HepG2 (cell line): Measurements from ENCODE around the gene MTF2. TPM values are rescaled to one million over a fixed set of nuclear protein-coding genes. Genes with fewer than 3 reads are reported as not detected.

Experiments used
- ATAC-seq: fragments of 200-7000 bp; cut with Tn5 transposase; 3 replicates; pipeline ENCODE4 v1.9.1; 2020; ENCODE audit warnings: mild to moderate bottlenecking, moderate library complexity
- BruUV-seq: library from RNA; stranded (reverse); fragments of 400-500 nt; replicated peaks from 2 replicates; lab custom pipeline; 2021; lab: Mats Ljungman, UMichigan
- CTCF ChIA-PET: fragments of 300-600 bp; formaldehyde crosslinking; extraction: SDS; loops from one replicate; lab custom pipeline; 2021; ENCODE audit warnings: low total read pairs, inconsistent platforms, low intra/inter-chr PET ratio; lab: Yijun Ruan, JAX
- POLR2A ChIA-PET: fragments of 350-600 bp; sonication (Branson Sonifier 250); formaldehyde crosslinking; loops from one replicate; lab custom pipeline; 2020; ENCODE audit warnings: antibody characterized with exemption, inconsistent platforms; lab: Yijun Ruan, JAX
- DNase-seq: peaks from one replicate; pipeline ENCODE4 v3.0.0-alpha.2; 2015; ENCODE audit warnings: low spot score
- FAIRE-seq: peaks from 3 replicates; lab custom pipeline; 2011; peaks lifted over from hg19 to GRCh38; lab: Jason Lieb, UNC
- H2AFZ ChIP-seq: one replicate; pipeline ENCODE4 v1.6.1; 2011; ENCODE audit warnings: low read length, inconsistent platforms
- H3K27ac ChIP-seq: fragments of 300-600 bp; 3 replicates; pipeline ENCODE4 v1.8.0; 2011; ENCODE audit warnings: mixed run types, mild to moderate bottlenecking, mixed read lengths, low read length, inconsistent platforms; ENCODE audit not compliant: insufficient read depth; ENCODE audit errors: extremely low read length
- H3K27me3 ChIP-seq, 2 experiments: fragments of 200-600 bp in 1 of 2; 2 replicates in 1 of 2; 3 replicates in 1 of 2; pipeline versions ENCODE4 v1.6.0 to v1.8.0; 2011; ENCODE audit warnings: low read length in 2 of 2, mild to moderate bottlenecking in 2 of 2, moderate library complexity in 2 of 2, inconsistent platforms in 1 of 2; ENCODE audit not compliant: insufficient read depth in 2 of 2, control insufficient read depth in 1 of 2
- H3K36me3 ChIP-seq, 2 experiments: fragments of 200-600 bp in 1 of 2; replicated peaks in 1 of 2; 2 replicates in 1 of 2; 3 replicates in 1 of 2; pipeline versions ENCODE4 v1.5.1 to v1.8.0; 2011; ENCODE audit warnings: low read length in 2 of 2, inconsistent platforms in 1 of 2; ENCODE audit not compliant: insufficient read depth in 2 of 2, control insufficient read depth in 1 of 2
- H3K4me1 ChIP-seq: 2 replicates; pipeline ENCODE4 v1.5.1; 2012; ENCODE audit warnings: low read length, inconsistent platforms; ENCODE audit not compliant: insufficient read depth
- H3K4me2 ChIP-seq: 2 replicates; pipeline ENCODE4 v1.6.0; 2011; ENCODE audit warnings: low read depth, low read length, inconsistent platforms
- H3K4me3 ChIP-seq, 3 experiments: fragments of 200-600 bp in 1 of 3; sonication (generic), shearing (Covaris generic) in 1 of 3; replicated peaks in 1 of 3; 2 replicates each; pipeline ENCODE4 v1.5.1; 2011 to 2016; ENCODE audit warnings: low read length in 3 of 3, inconsistent platforms in 2 of 3, low read depth in 2 of 3, mild to moderate bottlenecking in 2 of 3, control low read depth in 1 of 3, mixed read lengths in 1 of 3; ENCODE audit not compliant: insufficient read depth in 1 of 3
- H3K79me2 ChIP-seq: one replicate; pipeline ENCODE4 v1.6.1; 2011; ENCODE audit warnings: low read length, inconsistent platforms; ENCODE audit not compliant: insufficient read depth
- H3K9ac ChIP-seq: 2 replicates; pipeline ENCODE4 v1.6.0; 2011; ENCODE audit warnings: mild to moderate bottlenecking, low read depth, low read length, inconsistent platforms; ENCODE audit not compliant: insufficient read depth
- H3K9me3 ChIP-seq: 2 replicates; pipeline ENCODE4 v1.5.1; 2012; ENCODE audit warnings: mild to moderate bottlenecking, low read length
- H4K20me1 ChIP-seq: 2 replicates; pipeline ENCODE4 v1.6.0; 2011; ENCODE audit warnings: inconsistent platforms, mild to moderate bottlenecking, low read length, moderate library complexity; ENCODE audit not compliant: insufficient read depth
- BHLHE40 ChIP-seq: IDR thresholded peaks from 2 replicates; pipeline ENCODE4 v1.6.1; 2011; ENCODE audit warnings: low read length, improper control_type of control experiment
- CREM ChIP-seq, 2 experiments: sonication (generic) in 1 of 2; formaldehyde crosslinking in 1 of 2; IDR thresholded peaks; 2 replicates each; pipeline versions ENCODE4 v1.4.0 to v1.6.1; 2016 to 2020; ENCODE audit warnings: antibody characterized with exemption in 1 of 2, mild to moderate bottlenecking in 1 of 2, missing genetic modification reagents in 1 of 2
- FOSL2 ChIP-seq: sonication (generic); formaldehyde crosslinking; IDR thresholded peaks from 2 replicates; pipeline ENCODE4 v1.4.0; 2020; ENCODE audit warnings: missing genetic modification reagents
- MEIS1 ChIP-seq: sonication (generic); formaldehyde crosslinking; IDR thresholded peaks from 2 replicates; pipeline ENCODE4 v1.9.0; 2021; ENCODE audit warnings: mild to moderate bottlenecking, missing genetic modification reagents, moderate library complexity, borderline replicate concordance
- MTA3 ChIP-seq: sonication (generic); formaldehyde crosslinking; IDR thresholded peaks from 2 replicates; pipeline ENCODE4 v1.4.0; 2020; ENCODE audit warnings: missing genetic modification reagents
- MXI1 ChIP-seq: IDR thresholded peaks from 3 replicates; pipeline ENCODE4 v1.6.1; 2012; ENCODE audit warnings: low read depth, low read length, inconsistent platforms, borderline replicate concordance
- NAIF1 ChIP-seq: sonication (generic); formaldehyde crosslinking; IDR thresholded peaks from 2 replicates; pipeline ENCODE4 v1.5.0; 2020; ENCODE audit warnings: mild to moderate bottlenecking, missing genetic modification reagents, borderline replicate concordance
- NFE2 ChIP-seq: sonication (generic); formaldehyde crosslinking; IDR thresholded peaks from 2 replicates; pipeline ENCODE4 v1.4.0; 2020; ENCODE audit warnings: missing genetic modification reagents
- SOX5 ChIP-seq: IDR thresholded peaks from 2 replicates; pipeline ENCODE4 v1.6.1; 2016; ENCODE audit warnings: borderline replicate concordance
- TCF7 ChIP-seq: sonication (generic); IDR thresholded peaks from 2 replicates; pipeline ENCODE4 v1.6.1; 2016; ENCODE audit warnings: antibody characterized with exemption, low read depth
- ZBTB7A ChIP-seq: sonication (generic); formaldehyde crosslinking; IDR thresholded peaks from 2 replicates; pipeline ENCODE4 v1.8.0; 2022; ENCODE audit warnings: mild to moderate bottlenecking, missing genetic modification reagents
- ZKSCAN8 ChIP-seq: IDR thresholded peaks from 2 replicates; pipeline ENCODE4 v1.6.1; 2016; ENCODE audit warnings: borderline replicate concordance, missing genetic modification reagents, missing compliant biosample characterization
- ZNF841 ChIP-seq: sonication (generic); formaldehyde crosslinking; IDR thresholded peaks from 2 replicates; pipeline ENCODE4 v1.8.1; 2023; ENCODE audit warnings: missing genetic modification reagents, borderline replicate concordance
- ZSCAN20 ChIP-seq: sonication (generic); formaldehyde crosslinking; IDR thresholded peaks from 2 replicates; pipeline ENCODE4 v1.4.0; 2020; ENCODE audit warnings: missing genetic modification reagents, mild to moderate bottlenecking, borderline replicate concordance
- WGBS: methylation state at CpG from one replicate; pipeline ENCODE4 v1.1.6; 2017; ENCODE audit warnings: low lambda C conversion rate; 5-methylcytosine and 5-hydroxymethylcytosine counted together
- in situ Hi-C: cut with HindIII; loops from 2 replicates; pipeline ENCODE4 v1.10.0; 2017; ENCODE audit warnings: low pct_unique_long_range_greater_than_20kb; ENCODE audit not compliant: extremely low pct_ligation_motif_present
- intact Hi-C: fragments of 100-400 bp; cut with micrococcal nuclease; formaldehyde crosslinking; loops from one replicate; pipeline ENCODE4 v1.10.0; 2022; ENCODE audit not compliant: unreplicated experiment
- polyA plus RNA-seq, 8 experiments: library from polyadenylated mRNA; depleted of rRNA in 3 of 8; stranded (reverse) in 7 of 8; unstranded in 1 of 8; fragments of >200 nt; fragmentation: Illumina TruSeq in 4 of 8; extraction: Trizol in 4 of 8; gene quantifications; 2 replicates each; pipeline versions ENCODE4 v1.2.1 to v1.2.3, GENCODE V29; 2011 to 2016; ENCODE audit warnings: low read depth in 4 of 8, missing spikeins in 1 of 8, mixed read lengths in 1 of 8; ENCODE audit not compliant: insufficient read depth in 1 of 8
- total RNA-seq, 5 experiments: library from RNA; depleted of rRNA; stranded (reverse); fragments of >200 nt; fragmentation: Illumina TruSeq; extraction: Trizol; gene quantifications; 2 replicates each; pipeline ENCODE4 v1.2.3, GENCODE V29; 2016; ENCODE audit warnings: low read depth in 1 of 5
- TF ChIP-seq, protein P1 (sequence below): sonication (generic); formaldehyde crosslinking; IDR thresholded peaks from 2 replicates; pipeline ENCODE4 v1.4.0; 2020; ENCODE audit warnings: mild to moderate bottlenecking, missing genetic modification reagents
- TF ChIP-seq, protein P2 (sequence below): IDR thresholded peaks from 2 replicates; pipeline ENCODE4 v1.6.1; 2012; ENCODE audit warnings: inconsistent platforms
- TF ChIP-seq, protein P3 (sequence below): sonication (generic); formaldehyde crosslinking; IDR thresholded peaks from 2 replicates; pipeline ENCODE4 v1.4.0; 2020; ENCODE audit warnings: mild to moderate bottlenecking, missing genetic modification reagents
- TF ChIP-seq, protein P4 (sequence below): sonication (generic); formaldehyde crosslinking; IDR thresholded peaks from 2 replicates; pipeline ENCODE4 v1.4.0; 2020; ENCODE audit warnings: missing genetic modification reagents

MTF2 gene
- total and polyA plus RNA-seq, 2 of the 13 experiments (the other 11 are each of a cell fraction or from before 2014, with no cell fraction given), result 48.7 to 53.9 TPM

DNA sequence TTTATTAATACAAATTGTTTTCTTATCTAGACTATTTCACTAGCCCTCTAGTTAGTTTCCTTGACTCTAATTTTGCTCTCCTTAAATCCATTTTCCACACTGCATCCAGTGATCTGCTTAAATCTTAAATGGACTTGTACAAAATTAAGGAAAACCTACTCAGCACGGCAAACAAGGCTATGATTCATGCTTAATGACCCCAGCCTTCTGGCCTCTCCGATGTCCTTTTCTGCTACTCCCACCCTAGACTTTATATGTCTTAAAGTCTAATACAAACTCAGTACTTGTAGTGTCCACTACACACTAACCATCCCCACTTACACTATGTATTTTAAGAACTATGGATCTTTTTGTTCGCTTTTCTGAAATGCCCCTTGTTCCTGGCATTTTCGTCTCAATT lies 98.9 kb downstream of the MTF2 start:
- H3K4me3 ChIP-seq, result peak overlapping the region; percentile 71 to 100 (median 97)

DNA sequence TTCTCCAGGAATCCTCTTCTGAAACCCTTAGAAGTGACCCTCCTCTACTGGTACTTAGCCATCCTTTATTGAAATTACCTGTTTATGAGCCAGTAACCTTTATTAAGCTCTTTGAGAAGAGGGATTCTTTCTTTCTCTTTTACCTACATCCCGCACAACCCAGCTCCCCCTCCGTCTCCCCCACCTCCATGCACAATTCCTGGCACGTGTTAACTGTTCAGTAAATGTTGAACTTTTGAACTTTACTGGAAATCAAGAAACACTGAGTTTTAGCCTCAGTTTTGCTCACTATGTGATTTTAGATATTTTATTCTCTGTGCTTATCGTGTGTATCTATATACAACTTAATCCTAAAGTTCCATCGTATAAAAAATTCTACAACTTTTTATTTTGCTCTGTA lies 99.3 kb downstream of the MTF2 start:
- H3K9me3 ChIP-seq, result no peaks in the 10 kb centered on the region
- BruUV-seq, result no TSS peak
- POLR2A ChIA-PET, result interaction anchor here (0.7 to 1.6 kb wide), 2 partner anchors 99 to 437 kb away, joined by 3 to 8 read pairs; partner anchors contain the start of gene MTF2
- peak overlapping the region; percentile 76 for H3K4me2 ChIP-seq
- peaks cover 81% of the 10 kb centered on the region for H3K79me2 ChIP-seq
- H3K27ac ChIP-seq, result peak overlapping the region; percentile 95
- in situ Hi-C loops, result no loop called here
- peaks cover 57% of the 10 kb centered on the region for H3K4me1 ChIP-seq
- H4K20me1 ChIP-seq, result no peaks in the 10 kb centered on the region; the same call in 1 of the 2 replicates
- no peaks in the 10 kb centered on the region; a peak in 1 of 5 replicates for H3K27me3 ChIP-seq
- peak overlapping the region; percentile 71 to 100 (median 97) for H3K4me3 ChIP-seq
- WGBS, result under 1% methylated on average over 5 of the region's 5 CpGs
- intact Hi-C loops, result no loop called here
- peak overlapping the region; percentile 90 for H3K9ac ChIP-seq
- peaks cover 4 to 9% of the 10 kb centered on the region in 2 experiments; a peak in 3 of 5 replicates for H3K36me3 ChIP-seq
- DNase-seq, result peak; percentile 43
- peak; percentile 21 for FAIRE-seq
- CTCF ChIA-PET, result no interaction called here
- H2AFZ ChIP-seq, result no peak overlapping the region
- no peak for ATAC-seq
- no peak for TF ChIP-seq NAIF1 (CRISPR knock-in tag)
- TF ChIP-seq, protein P1, sequence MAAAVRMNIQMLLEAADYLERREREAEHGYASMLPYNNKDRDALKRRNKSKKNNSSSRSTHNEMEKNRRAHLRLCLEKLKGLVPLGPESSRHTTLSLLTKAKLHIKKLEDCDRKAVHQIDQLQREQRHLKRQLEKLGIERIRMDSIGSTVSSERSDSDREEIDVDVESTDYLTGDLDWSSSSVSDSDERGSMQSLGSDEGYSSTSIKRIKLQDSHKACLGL (CRISPR knock-in tag), result no peak
- no peak for TF ChIP-seq MTA3 (CRISPR knock-in tag)
- TF ChIP-seq TCF7, result no peak
- TF ChIP-seq BHLHE40, result peak; percentile 95
- TF ChIP-seq, protein P2, sequence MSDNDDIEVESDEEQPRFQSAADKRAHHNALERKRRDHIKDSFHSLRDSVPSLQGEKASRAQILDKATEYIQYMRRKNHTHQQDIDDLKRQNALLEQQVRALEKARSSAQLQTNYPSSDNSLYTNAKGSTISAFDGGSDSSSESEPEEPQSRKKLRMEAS, result peak; percentile 79
- TF ChIP-seq, protein P3, sequence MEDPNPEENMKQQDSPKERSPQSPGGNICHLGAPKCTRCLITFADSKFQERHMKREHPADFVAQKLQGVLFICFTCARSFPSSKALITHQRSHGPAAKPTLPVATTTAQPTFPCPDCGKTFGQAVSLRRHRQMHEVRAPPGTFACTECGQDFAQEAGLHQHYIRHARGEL (CRISPR knock-in tag), result no peak
- TF ChIP-seq ZKSCAN8 (CRISPR knock-in tag), result no peak
- TF ChIP-seq, protein P4, sequence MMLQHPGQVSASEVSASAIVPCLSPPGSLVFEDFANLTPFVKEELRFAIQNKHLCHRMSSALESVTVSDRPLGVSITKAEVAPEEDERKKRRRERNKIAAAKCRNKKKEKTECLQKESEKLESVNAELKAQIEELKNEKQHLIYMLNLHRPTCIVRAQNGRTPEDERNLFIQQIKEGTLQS, result no peak
- TF ChIP-seq ZNF841 (CRISPR knock-in tag), result no peak
- TF ChIP-seq ZSCAN20, result no peak
- no peak for TF ChIP-seq MEIS1 (CRISPR knock-in tag)
- TF ChIP-seq CREM (IDR thresholded peaks at IDR 0.05), result no peak
- TF ChIP-seq CREM (CRISPR knock-in tag; IDR thresholded peaks at IDR 0.05), result no peak
- peak; percentile 13; the same call in 1 of the 3 replicates for TF ChIP-seq MXI1
- no peak for TF ChIP-seq NFE2 (CRISPR knock-in tag)

More for the DNA sequence above, 98.9 kb downstream of the MTF2 start:
- no peak for DNase-seq
- no peak overlapping the region for H2AFZ ChIP-seq
- intact Hi-C loops (no loop called here), in situ Hi-C loops (no loop called here)
- CTCF ChIA-PET, result no interaction called here
- TF ChIP-seq SOX5 (CRISPR knock-in tag) (0 out of 2 replicates have a peak, but pooled peaks have one; percentile 4), FOSL2 (CRISPR knock-in tag) (peak; percentile 49), ZBTB7A (CRISPR knock-in tag) (no peak)
- peak overlapping the region; percentile 76 for H3K4me2 ChIP-seq
- BruUV-seq, result TSS peak; percentile 43
- no peaks in the 10 kb centered on the region; the same call in 1 of the 2 replicates for H4K20me1 ChIP-seq
- H3K9me3 ChIP-seq, result no peaks in the 10 kb centered on the region
- H3K4me1 ChIP-seq, result peaks cover 57% of the 10 kb centered on the region
- H3K9ac ChIP-seq, result peak overlapping the region; percentile 90
- no peaks in the 10 kb centered on the region; a peak in 1 of 5 replicates for H3K27me3 ChIP-seq
- POLR2A ChIA-PET, result interaction anchor here (0.7 to 1.6 kb wide), 2 partner anchors 99 to 438 kb away, joined by 3 to 8 read pairs; partner anchors contain the start of gene MTF2
- ATAC-seq, result no peak
- no peak for FAIRE-seq
- H3K27ac ChIP-seq, result peak overlapping the region; percentile 95
- peaks cover 81% of the 10 kb centered on the region for H3K79me2 ChIP-seq
- 3% methylated on average over 4 of the region's 4 CpGs for WGBS
- H3K36me3 ChIP-seq, result peaks cover 4 to 9% of the 10 kb centered on the region in 2 experiments; a peak in 3 of 5 replicates
